ENCODE data around the gene IL1R2. TPM values are rescaled to one million over a fixed set of nuclear protein-coding genes. Genes with fewer than 3 reads are reported as not detected.

The IL1R2 gene
- total RNA-seq, 1 experiment from 2014 or later: not detected

- Histone ChIP-seq H3K36me3 (ENCODE audit: insufficient read depth, low read length, poor library complexity, severe bottlenecking) (no peaks in the 10 kb centered on the region), H3K27me3 (replicated peaks; ENCODE audit: insufficient read depth, low read depth, low read length, poor library complexity) (no peaks in the 10 kb centered on the region), H3K27ac (ENCODE audit: low read depth, low read length, poor library complexity, severe bottlenecking) (no peak overlapping the region), H3K9me3 (ENCODE audit: low read depth, low read length, poor library complexity, severe bottlenecking) (no peaks in the 10 kb centered on the region), H3K4me1 (ENCODE audit: insufficient read depth, low read length, poor library complexity, severe bottlenecking) (no peaks in the 10 kb centered on the region), H3K4me3 (ENCODE audit: low read depth, low read length, poor library complexity, severe bottlenecking) (no peak overlapping the region)
- no peak for DNase-seq (ENCODE audit: low spot score)
- ChIA-PET CTCF (no interaction called here), POLR2A (ENCODE audit: low non-redundant PET) (no interaction called here)
- intact Hi-C loops (cut with micrococcal nuclease; ENCODE audit: unreplicated experiment): no loop called here
- no peak for TF ChIP-seq EZH2 (IDR thresholded peaks at IDR 0.05; ENCODE audit: borderline replicate concordance, low read depth, low read length, poor library complexity, severe bottlenecking)
- no peak for TF ChIP-seq CTCF (conservative IDR thresholded peaks at IDR 0.05; ENCODE audit: low read depth, low read length)
- no TSS peak for BruUV-seq (replicated peaks)
These were observed 71.0 kb downstream of the IL1R2 start for GRCh38 chr2:102062802-102063201.

- ChIA-PET POLR2A (ENCODE audit: low non-redundant PET) (no interaction called here), CTCF (no interaction called here)
- BruUV-seq (replicated peaks): no TSS peak
- intact Hi-C loops (cut with micrococcal nuclease; ENCODE audit: unreplicated experiment): no loop called here
- H3K4me1 ChIP-seq (ENCODE audit: insufficient read depth, low read length, poor library complexity, severe bottlenecking): no peaks in the 10 kb centered on the region
- H3K27me3 ChIP-seq (replicated peaks; ENCODE audit: insufficient read depth, low read depth, low read length, poor library complexity): no peaks in the 10 kb centered on the region
- no peak overlapping the region for H3K27ac ChIP-seq (ENCODE audit: low read depth, low read length, poor library complexity, severe bottlenecking)
- no peak for DNase-seq (ENCODE audit: low spot score)
- no peak overlapping the region for H3K4me3 ChIP-seq (ENCODE audit: low read depth, low read length, poor library complexity, severe bottlenecking)
- H3K9me3 ChIP-seq (ENCODE audit: low read depth, low read length, poor library complexity, severe bottlenecking): no peaks in the 10 kb centered on the region
- TF ChIP-seq CTCF (conservative IDR thresholded peaks at IDR 0.05; ENCODE audit: low read depth, low read length) (no peak), EZH2 (IDR thresholded peaks at IDR 0.05; ENCODE audit: borderline replicate concordance, low read depth, low read length, poor library complexity, severe bottlenecking) (no peak)
- no peaks in the 10 kb centered on the region for H3K36me3 ChIP-seq (ENCODE audit: insufficient read depth, low read length, poor library complexity, severe bottlenecking)
These were observed 71.7 kb downstream of the IL1R2 start for GRCh38 chr2:102063487-102063911.

GRCh38 chr2:102063941-102064678 lies 72.3 kb downstream of the IL1R2 start:
- no peaks in the 10 kb centered on the region for H3K27me3 ChIP-seq (replicated peaks; ENCODE audit: insufficient read depth, low read depth, low read length, poor library complexity)
- no peak overlapping the region for H3K4me3 ChIP-seq (ENCODE audit: low read depth, low read length, poor library complexity, severe bottlenecking)
- CTCF ChIA-PET: no interaction called here
- no peaks in the 10 kb centered on the region for H3K9me3 ChIP-seq (ENCODE audit: low read depth, low read length, poor library complexity, severe bottlenecking)
- no peak overlapping the region for H3K27ac ChIP-seq (ENCODE audit: low read depth, low read length, poor library complexity, severe bottlenecking)
- TF ChIP-seq CTCF (conservative IDR thresholded peaks at IDR 0.05; ENCODE audit: low read depth, low read length): no peak
- TF ChIP-seq EZH2 (IDR thresholded peaks at IDR 0.05; ENCODE audit: borderline replicate concordance, low read depth, low read length, poor library complexity, severe bottlenecking): no peak
- intact Hi-C loops (cut with micrococcal nuclease; ENCODE audit: unreplicated experiment): no loop called here
- POLR2A ChIA-PET (ENCODE audit: low non-redundant PET): no interaction called here
- DNase-seq (ENCODE audit: low spot score): peak; percentile 56
- H3K4me1 ChIP-seq (ENCODE audit: insufficient read depth, low read length, poor library complexity, severe bottlenecking): no peaks in the 10 kb centered on the region
- no peaks in the 10 kb centered on the region for H3K36me3 ChIP-seq (ENCODE audit: insufficient read depth, low read length, poor library complexity, severe bottlenecking)
- no TSS peak for BruUV-seq (replicated peaks)

All from A673 (cell line).